ENCODE results near the gene ETV2. TPM values are rescaled to one million over a fixed set of nuclear protein-coding genes. Genes with fewer than 3 reads are reported as not detected.
"Not testable (repeated sequence)": the region's sequence is repeated elsewhere in the genome, so short reads cannot be mapped to it uniquely, and the experiment has no call there.

The ETV2 gene
- total and polyA plus RNA-seq, 2 donors (not counting 3 experiments of a cell fraction or from before 2014, with no cell fraction given), result 1.0 to 1.5 TPM

DNA sequence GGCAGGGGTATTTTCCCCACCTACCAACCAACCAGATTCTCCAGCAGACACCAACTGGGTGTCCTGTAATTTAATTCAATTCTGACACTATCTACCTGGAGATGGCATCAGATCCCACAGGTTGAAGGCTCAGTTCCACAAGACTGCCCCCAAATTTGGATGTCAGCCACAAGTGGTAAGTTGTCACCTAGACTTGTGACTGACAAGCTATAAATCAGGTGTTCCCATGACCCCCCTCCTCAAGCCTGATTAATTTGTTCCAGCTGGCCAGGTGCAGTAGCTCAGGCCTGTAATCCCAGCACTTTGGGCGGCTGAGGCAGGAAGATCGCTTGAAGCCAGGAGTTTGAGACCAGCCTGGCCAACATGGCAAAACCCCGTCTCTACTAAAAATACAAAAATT, 39.6 kb upstream of the ETV2 start:
- Histone ChIP-seq H3K36me3 (ENCODE audit: control insufficient read depth in 2 of 2, extremely low read depth in 1 of 2, insufficient read depth in 2 of 2, low read length in 2 of 2) (no peaks in the 10 kb centered on the region), H3K4me1 (ENCODE audit: control insufficient read depth, extremely low read depth, insufficient read depth, low read length) (no peaks in the 10 kb centered on the region), H3K9ac (replicated peaks; ENCODE audit: extremely low read depth, insufficient read depth, low read length) (no peak overlapping the region), H4K20me1 (replicated peaks; ENCODE audit: control insufficient read depth, extremely low read depth, insufficient read depth, low read length) (no peaks in the 10 kb centered on the region), H3K4me3 (replicated peaks in 1 of 3; ENCODE audit: insufficient read depth in 1 of 3, low read depth in 1 of 3, low read length in 3 of 3) (no peak overlapping the region), H2AFZ (ENCODE audit: low read depth, low read length) (no peak overlapping the region), H3K4me2 (ENCODE audit: insufficient read depth, low read length) (no peak overlapping the region), H3K27me3 (ENCODE audit: control insufficient read depth in 2 of 2, insufficient read depth in 2 of 2, low read length in 2 of 2) (no peaks in the 10 kb centered on the region), H3K79me2 (ENCODE audit: control insufficient read depth, insufficient read depth, low read length) (no peaks in the 10 kb centered on the region), H3K9me1 (replicated peaks; ENCODE audit: control insufficient read depth, extremely low read depth, insufficient read depth, low read length) (no peaks in the 10 kb centered on the region), H3K9me3 (replicated peaks; ENCODE audit: control insufficient read depth, insufficient read depth, low read length) (no peaks in the 10 kb centered on the region), H3K27ac (ENCODE audit: insufficient read depth, low read depth, low read length) (no peak overlapping the region)
- ChIA-PET POLR2A (no interaction called here), CTCF (interaction anchor here (0.6 kb wide), 1 partner anchor 105 kb away, joined by 3 read pairs; no protein-coding TSS in a partner anchor)
- no peak for TF ChIP-seq POLR2AphosphoS5 (IDR thresholded peaks at IDR 0.05; ENCODE audit: insufficient read depth, low read depth, low read length)
- TF ChIP-seq, protein P1, sequence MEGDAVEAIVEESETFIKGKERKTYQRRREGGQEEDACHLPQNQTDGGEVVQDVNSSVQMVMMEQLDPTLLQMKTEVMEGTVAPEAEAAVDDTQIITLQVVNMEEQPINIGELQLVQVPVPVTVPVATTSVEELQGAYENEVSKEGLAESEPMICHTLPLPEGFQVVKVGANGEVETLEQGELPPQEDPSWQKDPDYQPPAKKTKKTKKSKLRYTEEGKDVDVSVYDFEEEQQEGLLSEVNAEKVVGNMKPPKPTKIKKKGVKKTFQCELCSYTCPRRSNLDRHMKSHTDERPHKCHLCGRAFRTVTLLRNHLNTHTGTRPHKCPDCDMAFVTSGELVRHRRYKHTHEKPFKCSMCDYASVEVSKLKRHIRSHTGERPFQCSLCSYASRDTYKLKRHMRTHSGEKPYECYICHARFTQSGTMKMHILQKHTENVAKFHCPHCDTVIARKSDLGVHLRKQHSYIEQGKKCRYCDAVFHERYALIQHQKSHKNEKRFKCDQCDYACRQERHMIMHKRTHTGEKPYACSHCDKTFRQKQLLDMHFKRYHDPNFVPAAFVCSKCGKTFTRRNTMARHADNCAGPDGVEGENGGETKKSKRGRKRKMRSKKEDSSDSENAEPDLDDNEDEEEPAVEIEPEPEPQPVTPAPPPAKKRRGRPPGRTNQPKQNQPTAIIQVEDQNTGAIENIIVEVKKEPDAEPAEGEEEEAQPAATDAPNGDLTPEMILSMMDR (IDR thresholded peaks at IDR 0.05; ENCODE audit: extremely low read depth in 1 of 2, insufficient read depth in 1 of 2, low read depth in 1 of 2, low read length in 2 of 2), result no peak
- no peak for TF ChIP-seq EZH2 (IDR thresholded peaks at IDR 0.05; ENCODE audit: borderline replicate concordance, low read depth, low read length, severe bottlenecking)
- TF ChIP-seq, protein P2, sequence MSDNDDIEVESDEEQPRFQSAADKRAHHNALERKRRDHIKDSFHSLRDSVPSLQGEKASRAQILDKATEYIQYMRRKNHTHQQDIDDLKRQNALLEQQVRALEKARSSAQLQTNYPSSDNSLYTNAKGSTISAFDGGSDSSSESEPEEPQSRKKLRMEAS (IDR thresholded peaks at IDR 0.05; ENCODE audit: insufficient read depth, insufficient read length), result no peak
- no peak for TF ChIP-seq FOS (IDR thresholded peaks at IDR 0.05; ENCODE audit: borderline replicate concordance, insufficient read depth, low read length)
- intact Hi-C loops (cut with micrococcal nuclease) (no loop called here), dilution Hi-C loops (cut with MboI; ENCODE audit: extremely low pct_ligation_motif_present, low sequenced_read_pairs) (no loop called here)
- BruUV-seq (replicated peaks), result no TSS peak
- DNase-seq (ENCODE audit: low read depth, low spot score) (no peak), FAIRE-seq (no peak)

GRCh38 chr19:35604436-35604835, 37.1 kb upstream of the ETV2 start:
- intact Hi-C loops (cut with micrococcal nuclease); BruUV-seq (replicated peaks): not testable (repeated sequence)

DNA sequence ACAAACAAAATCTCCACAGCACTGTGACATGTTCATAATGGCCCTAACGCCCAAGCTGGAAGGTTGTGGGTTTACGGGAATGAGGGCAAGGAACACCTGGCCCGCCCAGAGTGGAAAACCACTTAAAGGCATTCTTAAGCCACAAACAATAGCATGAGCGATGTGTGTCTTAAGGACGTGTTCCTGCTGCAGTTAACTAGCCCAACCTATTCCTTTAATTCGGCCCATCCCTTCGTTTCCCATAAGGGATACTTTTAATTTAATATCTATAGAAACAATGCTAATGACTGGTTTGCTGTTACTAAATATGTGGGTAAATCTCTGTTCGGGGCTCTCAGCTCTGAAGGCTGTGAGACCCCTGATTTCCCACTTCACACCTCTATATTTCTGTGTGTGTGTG, 34.4 kb upstream of the ETV2 start:
- dilution Hi-C loops (cut with MboI; ENCODE audit: extremely low pct_ligation_motif_present, low sequenced_read_pairs); H3K9me3 ChIP-seq (replicated peaks; ENCODE audit: control insufficient read depth, insufficient read depth, low read length); H3K79me2 ChIP-seq (ENCODE audit: control insufficient read depth, insufficient read depth, low read length); H3K27me3 ChIP-seq (ENCODE audit: control insufficient read depth in 2 of 2, insufficient read depth in 2 of 2, low read length in 2 of 2); H3K9ac ChIP-seq (replicated peaks; ENCODE audit: extremely low read depth, insufficient read depth, low read length); H4K20me1 ChIP-seq (replicated peaks; ENCODE audit: control insufficient read depth, extremely low read depth, insufficient read depth, low read length); H2AFZ ChIP-seq (ENCODE audit: low read depth, low read length); H3K9me1 ChIP-seq (replicated peaks; ENCODE audit: control insufficient read depth, extremely low read depth, insufficient read depth, low read length); POLR2A ChIA-PET; BruUV-seq (replicated peaks); H3K36me3 ChIP-seq (ENCODE audit: control insufficient read depth in 2 of 2, extremely low read depth in 1 of 2, insufficient read depth in 2 of 2, low read length in 2 of 2); H3K4me3 ChIP-seq (replicated peaks in 1 of 3; ENCODE audit: insufficient read depth in 1 of 3, low read depth in 1 of 3, low read length in 3 of 3); CTCF ChIA-PET; DNase-seq (ENCODE audit: low read depth, low spot score); FAIRE-seq; intact Hi-C loops (cut with micrococcal nuclease); H3K4me1 ChIP-seq (ENCODE audit: control insufficient read depth, extremely low read depth, insufficient read depth, low read length); H3K4me2 ChIP-seq (ENCODE audit: insufficient read depth, low read length); H3K27ac ChIP-seq (ENCODE audit: insufficient read depth, low read depth, low read length): not testable (repeated sequence)

More at GRCh38 chr19:35604436-35604835, 37.1 kb upstream of the ETV2 start:
- POLR2A ChIA-PET; H3K9ac ChIP-seq (replicated peaks; ENCODE audit: extremely low read depth, insufficient read depth, low read length); dilution Hi-C loops (cut with MboI; ENCODE audit: extremely low pct_ligation_motif_present, low sequenced_read_pairs); H3K27ac ChIP-seq (ENCODE audit: insufficient read depth, low read depth, low read length); H2AFZ ChIP-seq (ENCODE audit: low read depth, low read length); H3K9me3 ChIP-seq (replicated peaks; ENCODE audit: control insufficient read depth, insufficient read depth, low read length); DNase-seq (ENCODE audit: low read depth, low spot score); FAIRE-seq; H3K36me3 ChIP-seq (ENCODE audit: control insufficient read depth in 2 of 2, extremely low read depth in 1 of 2, insufficient read depth in 2 of 2, low read length in 2 of 2); H3K4me3 ChIP-seq (replicated peaks in 1 of 3; ENCODE audit: insufficient read depth in 1 of 3, low read depth in 1 of 3, low read length in 3 of 3); H3K4me2 ChIP-seq (ENCODE audit: insufficient read depth, low read length); H4K20me1 ChIP-seq (replicated peaks; ENCODE audit: control insufficient read depth, extremely low read depth, insufficient read depth, low read length); H3K79me2 ChIP-seq (ENCODE audit: control insufficient read depth, insufficient read depth, low read length); H3K27me3 ChIP-seq (ENCODE audit: control insufficient read depth in 2 of 2, insufficient read depth in 2 of 2, low read length in 2 of 2); H3K9me1 ChIP-seq (replicated peaks; ENCODE audit: control insufficient read depth, extremely low read depth, insufficient read depth, low read length); H3K4me1 ChIP-seq (ENCODE audit: control insufficient read depth, extremely low read depth, insufficient read depth, low read length): not testable (repeated sequence)
- CTCF ChIA-PET, result interaction anchor here (1.4 kb wide), 1 partner anchor 94 kb away, joined by 4 read pairs; no protein-coding TSS in a partner anchor
